ENCODE measurements around the gene TLR10.

GRCh38 chr4:38743866-38744265 is 38.9 kb downstream of the TLR10 start:
- no peak for TF ChIP-seq HIVEP1 (CRISPR knock-in tag; IDR thresholded peaks at IDR 0.05)
- TF ChIP-seq POLR2A (conservative IDR thresholded peaks at IDR 0.05): no peak
- TF ChIP-seq ZNF551 (CRISPR knock-in tag; IDR thresholded peaks at IDR 0.05): no peak
- no peak for TF ChIP-seq CCAR2 (IDR thresholded peaks at IDR 0.05; ENCODE audit: low read depth, low read length)
- TF ChIP-seq PREB (CRISPR knock-in tag; IDR thresholded peaks at IDR 0.05): no peak
- TF ChIP-seq TGIF2 (CRISPR knock-in tag; IDR thresholded peaks at IDR 0.05): no peak
- TF ChIP-seq, protein P1, sequence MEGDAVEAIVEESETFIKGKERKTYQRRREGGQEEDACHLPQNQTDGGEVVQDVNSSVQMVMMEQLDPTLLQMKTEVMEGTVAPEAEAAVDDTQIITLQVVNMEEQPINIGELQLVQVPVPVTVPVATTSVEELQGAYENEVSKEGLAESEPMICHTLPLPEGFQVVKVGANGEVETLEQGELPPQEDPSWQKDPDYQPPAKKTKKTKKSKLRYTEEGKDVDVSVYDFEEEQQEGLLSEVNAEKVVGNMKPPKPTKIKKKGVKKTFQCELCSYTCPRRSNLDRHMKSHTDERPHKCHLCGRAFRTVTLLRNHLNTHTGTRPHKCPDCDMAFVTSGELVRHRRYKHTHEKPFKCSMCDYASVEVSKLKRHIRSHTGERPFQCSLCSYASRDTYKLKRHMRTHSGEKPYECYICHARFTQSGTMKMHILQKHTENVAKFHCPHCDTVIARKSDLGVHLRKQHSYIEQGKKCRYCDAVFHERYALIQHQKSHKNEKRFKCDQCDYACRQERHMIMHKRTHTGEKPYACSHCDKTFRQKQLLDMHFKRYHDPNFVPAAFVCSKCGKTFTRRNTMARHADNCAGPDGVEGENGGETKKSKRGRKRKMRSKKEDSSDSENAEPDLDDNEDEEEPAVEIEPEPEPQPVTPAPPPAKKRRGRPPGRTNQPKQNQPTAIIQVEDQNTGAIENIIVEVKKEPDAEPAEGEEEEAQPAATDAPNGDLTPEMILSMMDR (IDR thresholded peaks at IDR 0.05 in 2 of 3, conservative IDR thresholded peaks at IDR 0.05 in 1 of 3; ENCODE audit: insufficient read depth in 2 of 3, low read depth in 1 of 3, low read length in 3 of 3): no peak
- TF ChIP-seq YY1 (IDR thresholded peaks at IDR 0.05; ENCODE audit: borderline replicate concordance in 1 of 3, control insufficient read depth in 1 of 3, extremely low read depth in 1 of 3, insufficient read depth in 3 of 3, insufficient read length in 1 of 3, insufficient replicate concordance in 2 of 3, low read depth in 1 of 3, low read length in 2 of 3): no peak
- no peak for TF ChIP-seq MTA1 (IDR thresholded peaks at IDR 0.05; ENCODE audit: borderline replicate concordance)
- TF ChIP-seq POLR2AphosphoS5 (IDR thresholded peaks at IDR 0.05; ENCODE audit: control insufficient read depth, insufficient read depth, low read depth, low read length): no peak

Measured in K562 (cell line).